ENCODE measurements around the gene SLC37A2.

SLC37A2 gene

GRCh38 chr11:125078516-125079140 is 15.5 kb downstream of the SLC37A2 start:
- DNase-seq (ENCODE audit: low spot score), result no peak
- in situ Hi-C loops (cut with MboI; ENCODE audit: low pct_unique_long_range_greater_than_20kb, low sequenced_read_pairs, unreplicated experiment), result no loop called here
- no peak for TF ChIP-seq CTCF (IDR thresholded peaks at IDR 0.05; ENCODE audit: extremely low read depth, insufficient read depth, missing control alignments)

- TF ChIP-seq CTCF (IDR thresholded peaks at IDR 0.05; ENCODE audit: extremely low read depth, insufficient read depth, missing control alignments), result no peak
- DNase-seq (ENCODE audit: low spot score), result no peak
- in situ Hi-C loops (cut with MboI; ENCODE audit: low pct_unique_long_range_greater_than_20kb, low sequenced_read_pairs, unreplicated experiment), result no loop called here
These were observed 16.2 kb downstream of the SLC37A2 start for GRCh38 chr11:125079151-125079877.

GRCh38 chr11:125079878-125080530 is 16.9 kb downstream of the SLC37A2 start:
- no peak for TF ChIP-seq CTCF (IDR thresholded peaks at IDR 0.05; ENCODE audit: extremely low read depth, insufficient read depth, missing control alignments)

GRCh38 chr11:125080531-125080911 is 17.4 kb downstream of the SLC37A2 start:
- DNase-seq (ENCODE audit: low spot score), result no peak
- in situ Hi-C loops (cut with MboI; ENCODE audit: low pct_unique_long_range_greater_than_20kb, low sequenced_read_pairs, unreplicated experiment), result no loop called here
- no peak for TF ChIP-seq CTCF (IDR thresholded peaks at IDR 0.05; ENCODE audit: extremely low read depth, insufficient read depth, missing control alignments)

More at GRCh38 chr11:125079878-125080530, 16.9 kb downstream of the SLC37A2 start:
- no peak for DNase-seq (ENCODE audit: low spot score)
- in situ Hi-C loops (cut with MboI; ENCODE audit: low pct_unique_long_range_greater_than_20kb, low sequenced_read_pairs, unreplicated experiment), result no loop called here

GRCh38 chr11:125081098-125081798 is 18.1 kb downstream of the SLC37A2 start:
- in situ Hi-C loops (cut with MboI; ENCODE audit: low pct_unique_long_range_greater_than_20kb, low sequenced_read_pairs, unreplicated experiment), result no loop called here
- no peak for DNase-seq (ENCODE audit: low spot score)
- no peak for TF ChIP-seq CTCF (IDR thresholded peaks at IDR 0.05; ENCODE audit: extremely low read depth, insufficient read depth, missing control alignments)

- DNase-seq (ENCODE audit: low spot score), result no peak
- no peak for TF ChIP-seq CTCF (IDR thresholded peaks at IDR 0.05; ENCODE audit: extremely low read depth, insufficient read depth, missing control alignments)
- in situ Hi-C loops (cut with MboI; ENCODE audit: low pct_unique_long_range_greater_than_20kb, low sequenced_read_pairs, unreplicated experiment), result no loop called here
These were observed 18.9 kb downstream of the SLC37A2 start for GRCh38 chr11:125082040-125082439.
